HG03196 (cell line): ENCODE data around the gene KLF11.
"Not testable (repeated sequence)": the region's sequence is repeated elsewhere in the genome, so short reads cannot be mapped to it uniquely, and the experiment has no call there.

Source experiments
- ATAC-seq: cut with Tn5 transposase; IDR thresholded peaks from one replicate; pipeline ENCODE4 v1.9.1; 2021; ENCODE audit not compliant: unreplicated experiment

The KLF11 gene

GRCh38 chr2:10009271-10009810, 34.0 kb upstream of the KLF11 start:
- ATAC-seq = no peak

DNA sequence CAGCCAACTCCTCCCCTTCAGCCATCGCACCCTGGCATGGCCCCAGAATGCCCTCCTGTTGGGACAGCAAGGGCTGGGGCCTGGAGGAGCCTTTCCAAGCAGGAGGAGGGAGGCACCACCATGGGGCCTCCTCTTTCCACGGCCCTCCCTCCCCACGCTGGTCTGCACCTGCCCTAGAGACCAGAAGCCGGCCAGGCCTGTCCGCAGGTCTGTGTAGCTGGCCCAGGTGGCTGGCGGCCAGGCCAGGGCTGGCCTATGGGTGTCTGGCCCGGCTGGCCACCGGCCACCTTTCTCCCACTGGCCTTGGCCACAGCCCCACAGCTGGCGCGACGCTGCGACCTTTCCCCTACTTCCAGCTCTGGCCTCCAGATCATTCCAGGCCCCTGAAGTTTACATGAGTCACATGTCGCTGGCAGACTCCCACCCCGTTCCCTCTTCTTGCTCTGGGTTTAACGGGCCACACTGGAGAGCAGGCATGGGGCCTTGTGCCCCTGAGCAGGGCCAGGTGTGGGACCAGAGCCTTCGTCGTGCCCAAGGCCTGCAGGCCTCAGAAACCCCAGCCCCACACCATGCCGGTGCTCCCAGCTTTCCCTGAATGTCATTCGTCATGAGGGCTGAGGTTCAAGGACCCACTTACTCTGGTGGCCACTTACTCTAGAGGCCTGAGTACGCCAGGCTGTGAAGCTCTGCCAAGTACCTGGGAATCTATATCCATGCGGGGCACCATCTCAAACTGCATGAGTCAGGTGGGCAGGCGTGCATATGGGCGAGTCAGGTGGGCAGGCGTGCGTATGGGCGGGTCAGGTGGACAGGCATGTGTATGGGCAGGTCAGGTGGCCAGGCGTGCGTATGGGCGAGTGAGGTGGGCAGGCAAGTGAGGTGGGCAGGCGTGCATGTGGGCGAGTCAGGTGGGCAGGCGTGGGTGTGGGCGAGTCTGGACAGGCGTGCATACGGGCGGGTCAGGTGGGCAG, 33.3 kb upstream of the KLF11 start:
- ATAC-seq = no peak

- ATAC-seq = not testable (repeated sequence)
Measured at GRCh38 chr2:10010861-10011605, 32.3 kb upstream of the KLF11 start.

DNA sequence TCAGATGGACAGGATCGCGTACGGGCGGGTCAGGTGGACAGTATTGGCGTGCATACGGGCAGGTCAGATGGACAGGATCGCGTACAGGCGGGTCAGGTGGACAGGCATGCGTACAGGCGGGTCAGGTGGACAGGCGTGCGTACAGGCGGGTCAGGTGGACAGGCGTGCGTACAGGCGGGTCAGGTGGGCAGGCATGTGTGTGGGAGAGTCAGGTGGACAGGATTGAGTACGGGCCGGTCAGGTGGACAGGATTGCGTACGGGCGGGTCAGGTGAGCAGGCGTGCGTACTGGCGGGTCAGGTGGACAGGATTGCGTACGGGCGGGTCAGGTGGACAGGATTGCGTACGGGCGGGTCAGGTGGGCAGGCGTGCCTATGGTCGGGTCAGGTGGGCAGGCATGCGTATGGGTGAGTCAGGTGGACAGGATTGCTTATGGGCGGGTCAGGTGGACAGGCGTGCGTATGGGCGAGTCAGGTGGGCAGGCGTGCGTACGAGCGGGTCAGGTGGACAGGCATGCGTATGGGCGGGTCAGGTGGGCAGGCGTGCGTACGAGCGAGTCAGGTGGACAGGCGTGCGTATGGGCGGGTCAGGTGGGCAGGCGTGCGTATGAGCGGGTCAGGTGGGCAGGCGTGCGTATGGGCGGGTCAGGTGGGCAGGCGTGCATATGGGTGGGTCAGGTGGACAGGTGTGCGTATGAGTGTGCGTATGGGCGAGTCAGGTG, 31.6 kb upstream of the KLF11 start:
- ATAC-seq = not testable (repeated sequence)

- ATAC-seq = not testable (repeated sequence)
Measured at GRCh38 chr2:10012366-10012962, 30.9 kb upstream of the KLF11 start.

DNA sequence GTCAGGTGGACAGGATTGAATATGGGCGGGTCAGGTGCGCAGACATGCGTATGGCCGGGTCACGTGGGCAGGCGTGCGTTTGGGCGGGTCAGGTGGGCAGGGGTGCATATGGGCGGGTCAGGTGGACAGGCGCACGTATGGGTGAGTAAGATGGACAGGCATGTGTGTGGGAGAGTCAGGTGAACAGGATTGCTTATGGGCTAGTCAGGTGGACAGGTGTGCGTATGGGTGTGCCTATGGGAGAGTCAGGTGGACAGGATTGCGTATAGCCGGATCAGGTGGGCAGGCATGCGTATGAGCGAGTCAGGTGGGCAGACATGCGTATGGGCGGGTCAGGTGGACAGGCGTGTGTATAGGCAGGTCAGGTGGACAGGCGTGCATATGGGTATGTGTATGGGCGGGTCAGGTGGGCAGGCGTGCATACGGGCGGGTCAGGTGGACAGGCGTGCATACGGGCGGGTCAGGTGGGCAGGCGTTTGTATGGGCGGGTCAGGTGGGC, 30.3 kb upstream of the KLF11 start:
- ATAC-seq = no peak

GRCh38 chr2:10013651-10014417, 29.5 kb upstream of the KLF11 start:
- ATAC-seq = not testable (repeated sequence)

GRCh38 chr2:10014418-10015190, 28.7 kb upstream of the KLF11 start:
- ATAC-seq = no peak

- ATAC-seq = not testable (repeated sequence)
Measured at GRCh38 chr2:10015376-10015989, 27.9 kb upstream of the KLF11 start.

GRCh38 chr2:10016001-10016801, 27.1 kb upstream of the KLF11 start:
- no peak for ATAC-seq

GRCh38 chr2:10016802-10017258, 26.5 kb upstream of the KLF11 start:
- no peak for ATAC-seq

DNA sequence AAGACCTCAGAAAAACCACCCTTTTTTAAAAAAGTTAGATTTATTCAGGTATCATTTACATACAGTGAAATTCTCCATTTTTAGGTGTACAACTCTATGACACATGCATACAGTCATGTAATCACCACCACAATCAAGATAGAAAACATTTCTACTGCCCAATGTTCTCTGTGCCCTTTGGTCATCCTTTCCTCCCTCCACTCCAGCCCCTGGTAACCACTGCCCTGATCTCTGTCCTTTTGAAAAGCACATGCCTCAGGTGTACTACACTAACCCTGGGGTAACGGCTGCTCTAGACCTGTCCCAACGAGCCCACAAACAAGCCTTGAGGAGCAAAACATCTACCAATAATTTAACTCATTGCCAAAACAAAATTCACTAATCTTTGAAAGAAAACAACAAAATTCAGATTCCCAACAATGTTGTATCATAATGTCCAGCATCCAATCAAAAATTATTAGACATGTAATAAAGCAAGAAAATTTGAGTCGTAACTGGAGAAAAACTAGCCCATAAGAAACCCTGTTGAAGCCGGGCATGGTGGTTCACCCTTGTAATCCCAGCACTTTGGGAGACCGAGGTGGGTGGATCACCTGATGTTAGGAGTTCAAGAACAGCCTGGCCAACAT, 25.9 kb upstream of the KLF11 start:
- no peak for ATAC-seq

DNA sequence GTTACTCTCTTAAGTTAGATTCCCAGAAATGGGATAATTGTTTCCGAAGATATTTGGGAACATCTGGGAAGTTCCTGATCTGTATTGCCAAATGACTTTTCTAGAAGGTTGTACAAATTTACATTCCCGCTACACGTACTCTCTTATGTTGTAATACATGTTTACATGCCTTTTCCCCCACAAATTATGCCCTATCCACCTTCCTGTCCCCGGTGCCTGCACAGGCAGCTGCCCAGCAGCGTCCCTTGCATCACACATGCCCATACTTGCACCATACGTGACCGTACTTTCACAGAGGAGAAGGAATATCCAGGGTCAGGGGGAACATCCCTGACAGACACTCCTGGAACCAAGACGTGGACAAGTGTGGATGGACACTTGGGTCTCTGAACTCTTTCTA, 24.2 kb upstream of the KLF11 start:
- ATAC-seq = no peak

GRCh38 chr2:10019602-10020400, 23.5 kb upstream of the KLF11 start:
- no peak for ATAC-seq

- no peak for ATAC-seq
Measured at GRCh38 chr2:10022041-10022421, 21.3 kb upstream of the KLF11 start.

DNA sequence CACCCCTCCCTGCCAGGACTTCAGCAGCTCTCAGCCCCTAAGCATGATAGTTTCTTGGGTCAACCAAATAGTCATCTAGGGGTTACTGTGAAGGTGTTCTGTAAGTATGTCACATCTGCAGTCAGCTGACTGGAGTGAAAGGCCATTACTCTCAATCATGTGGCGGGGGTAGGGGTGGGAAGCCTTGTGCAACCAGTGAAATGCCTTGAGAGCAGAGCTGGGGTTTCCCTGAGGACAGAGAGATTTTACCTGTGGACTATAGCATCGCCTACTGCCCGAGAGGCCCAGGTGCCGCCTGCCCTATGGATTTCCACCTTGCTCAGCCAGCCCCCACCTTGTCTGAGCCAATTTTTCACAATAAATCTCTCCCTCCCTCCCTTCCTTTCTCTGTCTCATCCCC, 20.9 kb upstream of the KLF11 start:
- ATAC-seq = no peak
